HG02870 (cell line): ENCODE data around the gene KCNA10.

Source experiments
- ATAC-seq: cut with Tn5 transposase; IDR thresholded peaks from one replicate; pipeline ENCODE4 v1.9.1; 2021; ENCODE audit warnings: mild to moderate bottlenecking, moderate library complexity; ENCODE audit not compliant: unreplicated experiment

The KCNA10 gene

DNA sequence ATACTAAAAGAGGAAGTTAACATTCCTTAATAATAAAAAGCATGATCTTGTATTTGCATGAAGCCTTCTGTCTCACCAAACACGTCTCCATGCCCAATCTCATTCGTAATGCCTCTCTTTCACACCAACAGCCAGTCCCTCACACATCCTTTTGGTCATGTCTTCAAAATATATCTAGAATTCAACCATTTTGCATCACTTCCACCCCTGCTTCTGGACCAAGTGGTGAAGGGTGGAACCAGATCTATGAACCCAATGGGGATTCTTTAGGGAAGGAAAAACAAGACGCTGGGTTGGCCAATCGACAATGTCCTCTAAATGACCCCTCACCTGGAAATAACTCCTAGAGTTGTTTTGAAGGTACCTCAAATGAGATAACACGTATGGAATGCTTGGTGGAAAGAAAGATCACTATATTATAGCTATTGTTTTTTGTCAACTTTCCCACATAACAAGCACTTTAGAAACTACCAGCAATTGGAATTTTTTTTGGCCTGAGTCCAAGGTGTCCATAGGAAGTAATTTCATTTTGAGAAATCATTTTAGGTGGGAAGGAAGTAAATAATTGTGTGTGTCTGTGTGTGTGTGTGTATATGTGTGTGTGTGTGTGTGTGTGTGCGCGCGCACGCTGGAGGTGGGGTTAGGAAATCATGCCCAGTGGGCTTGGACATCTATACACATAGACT lies at the start of gene KCNA10:
KCNA10 (minus strand) TSS at position 51 of the 686 bp plus-strand sequence. CDS start 388 bp downstream, outside the sequence.
- ATAC-seq, result no peak

DNA sequence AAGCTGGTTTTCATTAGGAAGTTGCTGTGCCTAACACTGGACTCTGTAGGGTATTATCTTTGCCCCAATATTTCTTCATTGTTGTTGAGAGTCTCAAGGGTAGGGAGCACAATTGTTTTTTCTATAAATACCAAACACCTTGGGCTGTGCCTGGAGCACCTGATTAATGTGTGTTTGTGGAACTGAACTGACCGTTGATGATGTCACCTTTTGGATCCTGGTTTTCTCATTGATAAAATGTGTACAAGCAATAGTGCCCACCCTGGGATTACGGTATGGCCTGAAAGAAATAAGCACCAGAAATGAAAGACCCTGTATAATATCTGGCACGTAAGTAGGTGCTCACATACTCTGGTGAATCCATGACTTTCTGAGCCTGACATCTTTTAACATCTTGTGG lies 47.9 kb upstream of the KCNA10 start:
- ATAC-seq, result no peak

DNA sequence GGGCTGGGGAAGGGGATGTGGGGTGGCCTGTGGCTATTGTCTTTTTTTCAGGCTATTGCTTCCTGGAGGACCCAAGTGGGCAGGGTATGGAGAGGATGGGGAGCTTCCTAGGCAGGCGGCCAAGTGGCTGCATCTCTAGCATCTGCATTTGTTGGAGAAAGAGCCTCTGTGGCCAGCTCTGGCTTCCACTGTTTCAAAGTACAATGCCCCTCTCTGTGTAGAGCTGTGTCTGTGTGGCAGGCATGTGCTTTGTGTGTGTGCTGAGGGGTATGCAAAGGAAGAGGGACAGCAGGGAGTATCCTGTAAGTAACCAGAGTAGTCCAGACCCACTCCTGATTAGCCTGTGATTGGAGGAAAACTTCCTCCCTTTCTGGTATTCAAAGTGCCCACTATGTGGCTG lies 46.6 kb upstream of the KCNA10 start:
- ATAC-seq, result no peak

DNA sequence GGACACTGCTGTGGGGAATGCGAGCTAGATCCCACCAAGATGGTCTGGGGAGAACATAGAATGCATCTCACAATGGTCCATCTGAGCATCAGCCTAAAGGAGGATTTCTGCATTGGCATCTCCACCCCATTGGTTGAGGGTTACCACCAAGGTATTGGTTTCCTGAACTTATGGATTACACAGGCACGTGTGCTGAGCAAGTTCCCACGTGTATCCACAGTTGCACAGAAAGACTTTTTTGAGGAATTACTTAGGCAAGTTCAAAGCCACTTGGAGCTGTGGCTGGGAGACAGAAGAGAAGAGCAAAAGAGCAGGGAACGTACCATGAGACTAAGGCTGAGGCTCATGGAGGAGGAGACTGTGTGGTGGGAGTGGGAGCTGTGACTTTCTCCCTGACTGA lies 44.1 kb upstream of the KCNA10 start:
- no peak for ATAC-seq

DNA sequence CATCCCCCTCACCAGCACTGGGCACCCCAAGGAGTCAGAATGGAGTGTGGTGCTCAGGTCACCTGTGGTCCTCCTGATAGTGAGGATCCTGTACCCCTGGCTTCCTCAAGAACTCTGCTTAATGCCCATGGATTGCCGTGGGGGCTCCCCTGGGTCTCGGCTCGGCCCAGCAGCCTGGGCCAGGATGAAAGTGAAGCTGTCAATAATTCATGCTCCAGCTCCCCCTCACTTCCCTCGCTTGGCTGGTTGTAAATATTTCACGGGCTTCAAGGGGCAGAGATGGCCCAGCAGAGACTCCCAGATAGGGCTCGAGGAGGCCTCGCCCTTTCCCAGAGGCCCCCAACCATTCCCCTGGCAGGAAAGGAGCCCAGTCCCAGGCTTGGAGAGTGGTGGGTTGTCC lies 42.6 kb upstream of the KCNA10 start:
- no peak for ATAC-seq

DNA sequence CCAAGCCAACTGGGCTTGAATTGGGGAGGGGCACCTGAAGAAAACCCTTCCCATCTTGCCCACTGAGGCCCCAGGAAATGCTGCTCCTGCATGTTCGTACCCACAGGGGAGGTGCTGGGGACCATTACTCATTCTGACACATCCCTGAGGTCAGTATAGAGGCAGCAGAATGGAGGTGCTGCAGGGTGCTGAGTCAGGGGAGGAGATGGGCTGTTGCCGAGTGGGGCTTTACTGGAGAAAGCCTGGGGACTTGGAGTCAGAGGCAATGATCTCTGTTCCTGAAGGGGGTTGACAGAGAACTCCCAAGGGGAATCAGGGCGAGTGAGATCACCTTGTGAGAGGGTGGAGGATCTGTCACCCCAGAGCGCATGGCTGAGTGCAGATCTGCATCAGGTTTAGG lies 40.2 kb upstream of the KCNA10 start:
- ATAC-seq, result no peak

DNA sequence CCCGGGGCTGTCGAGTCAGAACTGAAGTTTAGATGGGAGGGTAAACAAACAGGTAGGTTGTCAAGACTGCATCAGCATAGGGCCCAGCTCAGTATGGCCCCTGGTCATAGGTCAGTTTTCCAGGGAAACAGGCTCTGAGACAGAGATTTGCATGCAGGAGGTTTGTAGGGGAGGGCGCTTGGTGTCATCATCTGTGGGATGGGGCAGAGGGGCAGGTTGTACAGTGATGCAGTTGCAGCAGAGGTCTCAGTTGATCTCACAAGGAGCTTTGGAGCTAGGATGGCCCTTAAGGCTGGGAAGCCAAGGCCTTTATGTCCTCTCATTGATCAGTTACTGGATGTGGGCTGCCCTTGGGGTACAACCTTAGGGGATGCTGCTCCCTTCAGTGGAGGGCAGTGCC lies 38.5 kb upstream of the KCNA10 start:
- no peak for ATAC-seq

DNA sequence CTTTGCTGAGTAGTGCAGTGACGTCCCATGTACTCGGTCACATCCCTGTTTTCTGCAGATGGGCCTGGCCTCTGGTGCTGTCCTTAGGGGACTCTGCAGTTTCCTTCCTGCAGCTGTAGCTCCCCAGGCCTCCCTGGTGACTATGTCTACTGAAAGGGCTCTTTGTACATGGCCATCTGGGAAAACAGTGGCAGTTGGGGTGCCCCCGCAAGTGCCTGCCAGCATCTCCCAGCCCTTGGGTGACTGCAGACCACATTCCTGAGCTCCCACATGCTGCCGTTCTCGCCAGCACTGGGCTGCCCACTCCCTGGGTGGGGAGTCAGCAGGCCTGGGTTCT lies 37.5 kb upstream of the KCNA10 start:
- ATAC-seq, result no peak

DNA sequence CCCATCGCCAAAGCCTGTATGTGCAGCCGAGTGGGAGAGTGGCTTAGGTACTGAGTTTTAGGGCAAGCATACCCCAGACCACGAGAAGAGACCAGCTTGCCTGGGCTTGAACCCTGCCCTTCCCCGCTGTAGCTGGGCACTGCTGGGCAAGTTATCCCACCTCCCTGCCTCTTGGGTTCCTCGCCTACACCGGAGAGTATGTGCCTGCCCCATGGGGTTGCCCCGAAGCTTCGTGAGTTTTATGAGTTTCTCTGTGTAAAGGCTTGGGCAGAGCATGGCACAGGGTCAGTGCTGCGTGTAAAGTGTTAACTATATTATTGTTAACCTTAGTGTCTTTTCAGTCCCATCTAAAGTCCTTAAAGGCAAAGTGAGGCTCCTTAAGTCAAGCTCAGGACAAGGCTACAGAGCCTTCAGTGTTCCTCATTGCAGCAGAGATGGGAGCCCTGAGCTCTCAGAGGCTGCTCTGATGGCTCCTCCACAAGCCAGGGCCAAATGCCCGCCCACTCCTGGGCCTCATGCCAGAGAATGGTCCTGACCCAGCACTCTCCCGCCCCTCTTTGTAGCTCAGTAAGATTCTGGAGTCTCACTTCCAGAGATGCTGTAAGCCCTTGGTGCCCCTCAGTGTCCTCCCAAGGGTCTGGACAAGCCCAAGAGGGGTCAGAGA lies 37.0 kb upstream of the KCNA10 start:
- no peak for ATAC-seq

DNA sequence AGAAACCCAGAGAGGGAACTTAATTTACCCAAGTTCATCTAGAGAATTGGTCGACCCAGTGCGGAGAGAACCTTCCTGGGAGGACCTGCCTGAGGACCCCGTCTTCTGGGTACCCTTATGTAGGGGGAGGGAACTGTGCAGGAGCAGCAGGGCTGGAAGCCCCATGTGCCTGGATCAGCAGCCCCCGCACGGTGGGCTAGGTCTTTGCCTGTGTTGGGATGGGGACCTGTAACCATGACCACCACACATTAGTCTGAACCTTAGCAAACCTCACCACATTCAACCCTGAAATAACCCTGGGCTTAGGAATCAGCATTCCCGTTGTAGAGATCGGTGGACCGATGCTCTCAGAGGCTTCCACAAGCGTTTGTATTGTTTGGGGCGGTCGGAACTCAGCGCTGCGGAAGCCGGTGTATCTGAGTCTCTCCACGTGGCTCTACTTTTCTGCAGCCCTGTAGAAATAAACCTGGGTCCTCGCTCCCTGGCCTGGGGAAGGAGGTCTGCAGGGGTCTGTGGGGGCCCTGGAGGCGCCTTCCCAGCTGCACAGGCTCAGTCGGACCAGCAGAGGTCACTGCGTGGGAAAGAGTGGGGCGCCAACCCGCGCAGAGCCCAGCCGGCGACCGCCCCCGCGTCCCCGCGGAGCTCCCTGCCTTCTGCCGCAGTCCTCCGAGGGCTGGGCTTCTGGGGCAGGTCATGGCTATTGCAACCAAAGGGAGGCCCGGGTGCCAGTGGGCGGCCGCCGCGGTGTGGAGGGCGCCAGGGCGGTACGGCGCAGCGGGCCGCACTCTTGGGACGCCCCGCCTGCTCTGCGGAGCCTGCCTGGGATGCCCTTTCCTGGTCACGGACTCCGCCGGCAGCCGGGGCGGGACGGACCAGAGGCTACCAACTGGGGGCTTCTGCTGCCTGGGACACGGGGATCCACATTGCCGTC lies 36.2 kb upstream of the KCNA10 start:
- no peak for ATAC-seq

DNA sequence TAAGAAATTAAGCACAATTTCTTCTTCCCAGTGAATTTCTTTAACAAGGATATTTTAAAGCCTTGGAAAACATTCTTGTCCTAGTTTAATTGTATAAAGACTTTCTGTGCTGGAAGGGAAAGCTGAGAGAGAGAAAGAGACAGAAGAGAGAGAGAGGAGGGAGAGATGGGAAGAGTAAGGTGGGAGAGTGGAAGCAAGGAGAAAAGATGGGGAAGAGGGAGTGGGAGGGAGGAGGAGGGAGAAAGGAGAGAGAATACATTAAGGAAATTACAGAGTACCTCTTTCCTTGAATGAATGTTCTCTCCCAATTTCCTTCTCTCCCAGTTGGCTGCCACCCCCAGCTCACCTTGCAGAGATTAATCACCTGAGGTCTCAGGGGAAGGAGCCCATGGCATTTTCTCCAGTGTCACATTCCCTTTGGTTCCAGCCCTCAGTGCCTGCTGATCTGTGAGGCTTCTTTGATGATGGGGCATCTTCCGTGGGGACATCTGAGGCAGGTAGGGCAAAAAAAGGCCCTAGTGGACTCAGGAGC lies 32.4 kb upstream of the KCNA10 start:
- ATAC-seq, result no peak

DNA sequence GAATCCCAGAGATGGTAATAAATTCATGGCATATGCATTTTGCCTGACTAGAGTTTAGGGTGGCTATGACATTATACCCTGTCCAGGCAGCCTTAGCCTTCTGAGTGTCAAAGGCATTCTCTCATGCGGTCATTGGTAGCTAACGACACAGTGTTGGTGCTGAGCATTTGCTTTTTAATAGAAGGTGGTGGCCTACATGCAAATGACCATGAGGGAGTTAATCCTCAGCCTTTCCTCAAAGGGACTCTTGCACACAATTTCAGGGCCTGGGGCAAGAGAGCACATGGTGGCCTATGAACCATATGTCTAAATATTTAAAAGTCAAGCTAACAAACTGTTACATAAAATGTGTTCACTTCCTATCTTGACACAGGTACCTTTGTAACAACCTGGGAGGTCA lies 30.9 kb upstream of the KCNA10 start:
- no peak for ATAC-seq

DNA sequence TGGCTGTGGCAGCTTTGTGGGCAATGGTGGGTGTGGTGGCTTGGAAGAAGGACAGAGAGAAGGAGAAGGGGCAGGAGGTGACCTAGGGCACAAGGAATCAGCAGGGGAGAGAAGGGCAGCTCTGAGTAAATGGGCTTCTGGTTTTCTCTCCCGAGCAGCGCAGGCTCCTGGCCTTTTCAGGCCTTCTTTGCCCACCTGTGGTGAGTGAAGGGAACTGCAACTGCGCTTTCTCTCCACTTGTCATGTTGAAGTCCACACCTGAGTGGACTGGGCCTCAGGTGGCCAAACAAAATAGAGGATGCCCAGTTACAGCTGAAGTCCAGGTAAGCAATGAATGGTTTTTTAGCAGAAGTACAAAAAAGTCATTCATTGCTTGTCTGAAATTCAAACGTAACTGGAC lies 29.4 kb upstream of the KCNA10 start:
- ATAC-seq, result no peak

DNA sequence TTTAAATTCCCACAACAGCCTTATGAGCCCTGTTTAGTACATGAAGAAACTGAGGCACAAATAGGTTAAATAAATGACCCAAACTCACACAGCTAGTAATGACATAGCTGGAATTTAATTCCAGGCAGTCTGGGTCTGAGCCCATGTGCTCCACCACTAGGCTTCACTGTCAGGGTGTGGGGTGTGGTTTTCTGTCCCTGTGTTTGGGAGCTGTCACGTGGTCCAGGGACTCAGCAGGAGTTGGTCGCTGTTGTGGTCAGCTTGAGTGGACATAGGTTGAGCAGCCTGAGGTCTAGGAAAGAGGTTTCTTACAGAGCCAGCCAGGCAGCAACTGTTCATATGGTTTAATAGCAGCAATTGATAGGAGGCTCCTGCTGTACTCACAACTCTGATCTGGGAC lies 28.0 kb upstream of the KCNA10 start:
- ATAC-seq, result no peak

DNA sequence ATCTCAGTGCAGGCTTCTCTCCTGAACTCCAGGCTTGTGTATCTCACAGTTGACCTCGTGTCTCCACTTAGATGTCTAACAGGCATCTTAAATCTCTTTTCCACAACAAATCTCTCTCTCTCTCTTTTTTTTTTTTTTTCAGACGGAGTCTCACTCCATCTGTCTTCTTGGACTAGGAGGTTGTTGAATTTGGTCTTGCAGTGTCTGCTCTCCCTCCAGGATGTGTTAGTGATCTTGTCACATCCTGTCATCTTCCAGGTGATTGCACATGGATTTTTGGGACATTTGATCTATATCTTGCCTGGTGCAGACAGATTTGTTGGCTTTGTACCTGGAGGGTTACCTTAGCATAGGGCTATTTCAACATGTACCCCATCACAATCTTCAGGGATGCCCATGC lies 26.5 kb upstream of the KCNA10 start:
- no peak for ATAC-seq

DNA sequence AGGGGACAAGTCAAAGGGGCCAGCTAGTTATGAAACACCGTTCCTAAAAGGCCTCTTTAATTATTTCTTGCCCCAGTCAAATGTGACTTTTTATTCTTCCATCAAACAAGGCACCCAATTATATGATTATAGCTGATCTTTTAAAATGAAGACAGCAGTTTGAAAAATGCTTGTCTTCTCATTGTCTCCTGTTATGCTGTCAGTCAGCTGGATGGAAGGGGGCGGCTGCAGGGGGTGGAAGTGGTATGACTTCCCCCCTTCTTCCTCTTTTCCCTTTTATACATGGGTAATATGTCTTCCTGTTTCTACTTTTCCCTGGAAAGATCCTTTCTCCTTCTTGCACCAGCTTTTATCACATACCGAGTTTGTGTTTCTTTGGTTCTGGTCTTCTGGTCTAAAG lies 25.8 kb upstream of the KCNA10 start:
- ATAC-seq, result no peak

DNA sequence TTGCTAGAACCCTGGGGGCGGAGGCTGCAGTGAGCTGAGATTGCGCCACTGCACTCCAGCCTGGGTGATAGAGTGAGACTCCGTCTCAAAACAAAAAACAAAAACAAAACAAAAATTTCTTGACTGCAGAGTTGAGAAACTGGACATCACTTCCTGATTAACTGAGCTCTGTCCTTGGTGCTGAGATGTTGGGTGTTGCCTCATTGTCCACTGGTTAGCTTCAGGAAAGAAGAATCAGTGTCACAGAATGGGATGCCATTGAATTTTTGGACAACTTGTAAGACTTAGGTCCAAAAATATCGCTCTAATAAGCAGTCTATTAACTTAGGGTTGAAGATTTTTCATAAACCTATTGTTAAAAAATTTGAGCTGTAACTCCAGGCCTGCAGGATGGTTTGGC lies 23.8 kb upstream of the KCNA10 start:
- no peak for ATAC-seq

DNA sequence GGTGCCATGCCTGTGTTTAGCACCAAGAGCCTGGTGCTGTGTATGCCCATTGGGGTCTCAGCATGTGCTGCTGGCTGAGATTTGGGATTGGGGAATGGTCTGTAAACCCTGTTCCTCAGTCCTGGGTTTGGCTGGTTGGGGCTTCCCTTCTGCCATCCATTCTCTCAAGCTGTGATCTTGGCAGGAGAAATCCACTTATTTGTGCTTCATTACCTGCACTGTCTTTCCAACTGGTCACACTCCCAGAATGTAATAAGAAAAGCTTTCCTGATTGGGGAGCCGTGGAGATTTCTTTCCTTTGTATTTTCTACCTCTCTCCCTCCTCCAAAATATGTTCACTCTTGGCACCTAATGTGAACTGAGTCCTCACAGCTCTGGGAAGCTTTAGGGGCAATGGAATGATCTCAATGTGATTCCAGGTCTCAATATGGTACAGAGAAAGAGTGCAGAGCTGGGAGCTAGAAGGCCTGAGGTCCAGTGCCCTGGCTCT lies 23.0 kb upstream of the KCNA10 start:
- no peak for ATAC-seq

DNA sequence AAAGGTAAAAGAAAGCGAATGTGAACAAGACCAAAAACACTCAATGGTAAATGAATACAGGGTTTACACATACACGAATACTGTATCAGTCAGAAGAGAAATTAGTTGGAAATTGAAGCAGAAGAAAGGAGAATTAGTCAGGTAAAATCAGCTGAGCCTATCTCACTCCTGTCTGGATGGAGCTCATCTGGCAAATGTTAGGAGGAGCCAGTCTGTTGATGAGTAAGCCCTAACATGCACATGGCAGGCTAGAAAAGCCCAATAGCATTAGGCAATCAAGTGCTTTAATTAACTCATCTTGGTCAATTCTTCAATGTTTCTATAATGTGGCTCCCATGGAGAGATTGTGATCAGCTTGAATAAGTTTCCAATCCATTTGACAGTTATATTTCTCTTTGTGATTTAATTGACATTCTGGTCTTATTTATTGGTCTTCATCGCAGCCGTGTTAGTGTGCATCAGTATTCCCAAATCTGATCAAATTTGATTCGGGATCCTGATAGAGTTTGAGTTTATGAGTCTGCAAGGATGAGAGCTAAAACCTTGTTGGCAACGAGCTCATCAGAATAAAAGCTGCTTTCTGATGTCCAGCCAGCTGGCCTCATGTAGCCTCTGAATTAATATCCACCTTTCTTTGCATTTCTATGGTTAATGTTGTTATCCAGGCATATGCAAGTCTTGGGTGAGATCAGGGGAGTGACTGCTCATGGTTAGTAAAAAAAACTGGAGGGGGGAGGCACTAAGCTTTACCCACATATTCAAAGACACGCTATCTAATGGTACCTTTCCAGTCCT lies 22.1 kb upstream of the KCNA10 start:
- no peak for ATAC-seq

DNA sequence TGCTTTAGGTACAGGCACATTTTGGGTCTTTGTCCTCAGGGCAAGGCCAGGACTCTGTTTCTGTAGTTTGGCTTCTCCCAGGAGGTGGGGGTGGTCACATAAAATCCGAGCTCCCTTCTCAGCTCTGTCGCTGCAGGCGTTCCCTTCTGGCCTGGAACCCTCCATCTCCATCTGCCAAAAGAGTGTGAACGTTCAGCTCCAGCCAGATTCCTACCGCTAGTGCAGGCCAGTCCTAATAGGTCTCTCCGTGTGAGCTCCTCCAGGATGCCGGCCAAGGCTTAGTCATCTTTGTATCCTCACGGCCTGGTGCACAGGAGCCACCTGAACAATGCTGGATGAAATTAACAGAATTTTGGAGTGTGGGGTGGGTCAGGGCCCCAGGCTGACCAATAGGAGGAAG lies 19.9 kb upstream of the KCNA10 start:
- no peak for ATAC-seq

DNA sequence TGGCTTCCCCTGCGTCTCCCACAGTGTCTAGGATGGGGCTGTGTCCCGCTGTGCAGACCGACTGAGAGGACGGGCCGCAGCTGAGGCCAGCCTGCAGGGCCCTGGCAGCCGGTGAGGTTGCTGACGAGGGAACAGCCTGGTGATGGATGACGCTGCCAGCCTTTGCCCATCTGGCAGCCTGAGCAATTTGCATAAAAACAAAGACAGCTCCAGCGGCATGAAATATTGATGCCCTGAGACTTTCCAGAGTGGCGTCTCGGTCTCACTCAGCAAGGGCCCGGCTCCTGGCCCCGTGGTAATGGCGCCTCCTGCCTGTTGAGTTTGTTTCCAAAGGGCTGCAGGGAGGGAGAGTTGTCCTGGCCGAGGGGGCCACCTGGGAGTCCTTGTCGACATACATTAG lies 19.1 kb upstream of the KCNA10 start:
- ATAC-seq, result no peak
